ENCODE data around the gene PTGER2. TPM values are rescaled to one million over a fixed set of nuclear protein-coding genes. Genes with fewer than 3 reads are reported as not detected.

The PTGER2 gene
- total and polyA plus RNA-seq, 2 of the 8 experiments (the other 6 are each of a cell fraction or from before 2014, with no cell fraction given) = 1.2 TPM

DNA sequence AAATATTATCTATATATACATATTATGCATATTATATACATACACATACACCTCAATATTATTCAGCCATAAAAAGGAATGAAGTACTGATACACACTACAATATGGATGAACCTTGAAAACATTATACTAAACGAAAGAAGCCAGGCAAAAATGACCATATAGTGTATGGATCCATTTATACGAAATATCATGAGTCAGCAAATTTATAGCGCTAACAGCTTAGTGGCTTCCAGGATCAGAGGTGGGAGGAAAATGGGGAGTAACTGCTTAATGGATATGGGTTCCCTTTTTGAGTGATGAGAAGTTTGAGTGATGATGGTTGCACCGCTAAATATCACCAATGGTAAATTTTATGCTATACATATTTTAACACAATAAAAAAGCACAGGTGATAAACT lies 32.7 kb downstream of the PTGER2 start:
- 94% methylated on average over 4 of the region's 4 CpGs; no CpG with 5 or more reads in 1 of the 2 experiments for whole genome bisulfite sequencing, 2 experiments (ENCODE audit: extremely low coverage in 1 of 2, insufficient coverage in 1 of 2, insufficient read length in 1 of 2, insufficient replicate concordance in 2 of 2, low coverage in 1 of 2, low lambda C conversion rate in 2 of 2, missing lambda C conversion rate in 1 of 2)
- no peak overlapping the region for H2BK12ac ChIP-seq (ENCODE audit: low read depth, low read length)
- H2BK5ac ChIP-seq (ENCODE audit: low read depth, low read length) = no peak overlapping the region
- no peak overlapping the region for H2BK15ac ChIP-seq (ENCODE audit: low read length)
- no peak overlapping the region for H3K4ac ChIP-seq (replicated peaks; ENCODE audit: insufficient read length, low read depth, low read length)
- H4K8ac ChIP-seq (ENCODE audit: extremely low read depth, insufficient read depth, low read length) = no peak overlapping the region
- POLR2A ChIA-PET (ENCODE audit: partially characterized antibody) = no interaction called here
- H2AK5ac ChIP-seq (ENCODE audit: low read depth, low read length) = no peak overlapping the region
- CTCF ChIA-PET (ENCODE audit: partially characterized antibody) = interaction anchor here (1.0 kb wide), 1 partner anchor 304 kb away, joined by 3 read pairs; no protein-coding TSS in a partner anchor
- H2BK120ac ChIP-seq (replicated peaks; ENCODE audit: low read depth, low read length) = no peak overlapping the region
- no peaks in the 10 kb centered on the region for H3K36me3 ChIP-seq (ENCODE audit: control insufficient read depth in 2 of 4, insufficient read depth in 4 of 4, low read length in 3 of 4)
- 0 out of 2 replicates have a peak, but pooled peaks cover 2% of the 10 kb centered on the region for H3K23me2 ChIP-seq (ENCODE audit: low read depth, low read length)
- no peaks in the 10 kb centered on the region; a peak in 1 of 7 replicates for H3K27me3 ChIP-seq (replicated peaks in 1 of 4; ENCODE audit: control insufficient read depth in 3 of 4, extremely low read depth in 1 of 4, insufficient read depth in 3 of 4, low read length in 3 of 4)
- no peaks in the 10 kb centered on the region for H3K79me2 ChIP-seq (ENCODE audit: control insufficient read depth in 1 of 2, insufficient read depth in 2 of 2, low read length in 2 of 2)
- no peaks in the 10 kb centered on the region for H4K20me1 ChIP-seq (replicated peaks in 1 of 2; ENCODE audit: control insufficient read depth in 1 of 2, insufficient read depth in 2 of 2, low read length in 2 of 2)
- TF ChIP-seq BACH1 (IDR thresholded peaks at IDR 0.05; ENCODE audit: low read length) (peak; percentile 83), MAFK (IDR thresholded peaks at IDR 0.05; ENCODE audit: low read depth, low read length) (peak; percentile 99), EGR1 (IDR thresholded peaks at IDR 0.05; ENCODE audit: borderline replicate concordance, low read depth, low read length) (no peak), KDM1A (IDR thresholded peaks at IDR 0.05; ENCODE audit: borderline replicate concordance, low read length) (no peak)
- H3K27ac ChIP-seq (ENCODE audit: low read depth, low read length) = no peak overlapping the region
- H3K23ac ChIP-seq (ENCODE audit: insufficient read length) = no peak overlapping the region
- no peak overlapping the region for H4K5ac ChIP-seq (ENCODE audit: insufficient read length, low read depth, low read length)
- no peak overlapping the region for H4K91ac ChIP-seq (replicated peaks; ENCODE audit: insufficient read length, low read length)
- H3K4me1 ChIP-seq (replicated peaks in 1 of 4; ENCODE audit: control insufficient read depth in 3 of 4, insufficient read depth in 4 of 4, low read length in 3 of 4) = no peaks in the 10 kb centered on the region
- no peak overlapping the region for H3K18ac ChIP-seq (ENCODE audit: extremely low read depth, low read length)
- H2BK20ac ChIP-seq (ENCODE audit: low read length) = no peak overlapping the region
- no peak overlapping the region for H3K4me2 ChIP-seq (ENCODE audit: insufficient read depth in 1 of 2, low read depth in 2 of 2, low read length in 2 of 2)
- DNase-seq (ENCODE audit: low read depth in 1 of 2, low spot score in 2 of 2) (no peak), FAIRE-seq (no peak)
- H3K56ac ChIP-seq (replicated peaks; ENCODE audit: insufficient read length, low read depth, low read length) = no peak overlapping the region
- H3K9me3 ChIP-seq (ENCODE audit: insufficient read depth in 2 of 2, low read depth in 1 of 2, low read length in 1 of 2) = no peaks in the 10 kb centered on the region
- no peak overlapping the region for H3K9ac ChIP-seq (replicated peaks in 1 of 4; ENCODE audit: extremely low read depth in 1 of 4, low read depth in 3 of 4, low read length in 3 of 4)
- no peak overlapping the region for H3K4me3 ChIP-seq (ENCODE audit: extremely low read depth in 1 of 4, insufficient read depth in 2 of 4, low read depth in 3 of 4, low read length in 4 of 4)
- no peak overlapping the region for H3K14ac ChIP-seq (ENCODE audit: insufficient read length)
- no peak overlapping the region for H2AFZ ChIP-seq (ENCODE audit: low read length)
- no peaks in the 10 kb centered on the region for H3K79me1 ChIP-seq (ENCODE audit: low read depth, low read length)
